ENCODE measurements around the gene MYO10.

DNA sequence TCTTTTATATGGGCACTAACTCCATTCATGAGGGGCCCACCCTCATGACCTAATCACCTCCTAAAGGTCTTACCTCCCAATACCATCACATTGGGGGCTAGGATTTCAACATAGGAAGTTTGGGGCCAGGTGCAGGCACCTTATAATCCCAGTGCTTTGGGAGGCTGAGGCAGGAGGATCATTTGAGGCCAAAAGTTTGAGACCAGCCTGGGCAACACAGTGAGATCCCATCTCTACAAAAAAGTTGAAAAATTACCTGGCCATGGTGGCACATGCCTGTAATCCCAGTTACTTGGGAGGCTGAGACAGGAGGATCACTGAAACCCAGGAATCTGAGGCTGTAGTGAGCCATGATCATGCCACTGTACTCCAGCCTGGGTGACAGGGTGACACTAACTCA, 76.7 kb downstream of the MYO10 start:
- TF ChIP-seq, protein P1, sequence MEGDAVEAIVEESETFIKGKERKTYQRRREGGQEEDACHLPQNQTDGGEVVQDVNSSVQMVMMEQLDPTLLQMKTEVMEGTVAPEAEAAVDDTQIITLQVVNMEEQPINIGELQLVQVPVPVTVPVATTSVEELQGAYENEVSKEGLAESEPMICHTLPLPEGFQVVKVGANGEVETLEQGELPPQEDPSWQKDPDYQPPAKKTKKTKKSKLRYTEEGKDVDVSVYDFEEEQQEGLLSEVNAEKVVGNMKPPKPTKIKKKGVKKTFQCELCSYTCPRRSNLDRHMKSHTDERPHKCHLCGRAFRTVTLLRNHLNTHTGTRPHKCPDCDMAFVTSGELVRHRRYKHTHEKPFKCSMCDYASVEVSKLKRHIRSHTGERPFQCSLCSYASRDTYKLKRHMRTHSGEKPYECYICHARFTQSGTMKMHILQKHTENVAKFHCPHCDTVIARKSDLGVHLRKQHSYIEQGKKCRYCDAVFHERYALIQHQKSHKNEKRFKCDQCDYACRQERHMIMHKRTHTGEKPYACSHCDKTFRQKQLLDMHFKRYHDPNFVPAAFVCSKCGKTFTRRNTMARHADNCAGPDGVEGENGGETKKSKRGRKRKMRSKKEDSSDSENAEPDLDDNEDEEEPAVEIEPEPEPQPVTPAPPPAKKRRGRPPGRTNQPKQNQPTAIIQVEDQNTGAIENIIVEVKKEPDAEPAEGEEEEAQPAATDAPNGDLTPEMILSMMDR (IDR thresholded peaks at IDR 0.05): no peak
- no peak for TF ChIP-seq POLR2A (IDR thresholded peaks at IDR 0.05)

All from Peyer's patch (tissue), 4 donors.